Central memory CD8-positive, alpha-beta T cell (primary cell): ENCODE results near the gene CACNG6.

Experiments
- ATAC-seq: fragments of 150-1000 bp; cut with Tn5 transposase; replicated peaks from 2 replicates; pipeline ENCODE4 v1.10.0; 2022; ENCODE audit warnings: mild to moderate bottlenecking, moderate FRiP score, moderate number of reproducible peaks; ENCODE audit not compliant: poor library complexity, severe bottlenecking; ENCODE audit errors: extremely low read depth
- DNase-seq, 2 donors: peaks; one replicate each; pipeline ENCODE4 v3.0.0; 2021; ENCODE audit warnings: low spot score in 2 of 2
- H3K27ac Mint-ChIP-seq: one replicate; pipeline ENCODE4 v1.8.0; 2022; ENCODE audit warnings: low read depth, mild to moderate bottlenecking, moderate library complexity, mixed read lengths
- H3K27me3 Mint-ChIP-seq: one replicate; pipeline ENCODE4 v1.8.0; 2022; ENCODE audit warnings: mixed read lengths
- H3K36me3 Mint-ChIP-seq: one replicate; pipeline ENCODE4 v1.8.0; 2022; ENCODE audit warnings: mild to moderate bottlenecking, moderate library complexity, mixed read lengths; ENCODE audit not compliant: insufficient read depth
- H3K4me1 Mint-ChIP-seq: one replicate; pipeline ENCODE4 v1.8.0; 2022; ENCODE audit warnings: mixed read lengths
- H3K4me3 Mint-ChIP-seq: one replicate; pipeline ENCODE4 v1.8.0; 2022; ENCODE audit warnings: mild to moderate bottlenecking, moderate library complexity, mixed read lengths
- H3K9me3 Mint-ChIP-seq: one replicate; pipeline ENCODE4 v1.8.0; 2022; ENCODE audit warnings: mixed read lengths

The CACNG6 gene

DNA sequence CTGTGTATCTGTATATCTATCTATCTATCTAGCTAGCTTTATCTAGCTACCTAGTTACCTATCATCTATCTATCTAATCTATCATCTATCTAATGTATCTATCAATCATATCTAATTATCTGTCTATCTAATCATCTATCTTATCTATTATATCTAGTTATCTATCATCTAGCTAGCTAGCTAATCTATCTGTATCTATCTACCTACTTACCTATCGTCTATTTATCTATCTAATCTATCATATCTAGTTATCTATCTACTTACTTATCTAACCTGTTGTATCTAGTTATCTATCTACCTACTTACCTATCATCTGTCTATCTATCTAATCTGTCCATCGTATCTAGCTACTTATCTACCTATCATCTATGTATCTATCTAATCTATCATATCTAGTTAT lies 54.3 kb downstream of the CACNG6 start:
- Mint-ChIP-seq H3K4me3 (no peak overlapping the region), H3K36me3 (no peaks in the 10 kb centered on the region), H3K27ac (no peak overlapping the region), H3K27me3 (peaks cover 33% of the 10 kb centered on the region), H3K9me3 (no peaks in the 10 kb centered on the region), H3K4me1 (no peaks in the 10 kb centered on the region)
- DNase-seq (no peak), ATAC-seq (no peak)

- DNase-seq (no peak), ATAC-seq (no peak)
- peaks cover 25% of the 10 kb centered on the region for H3K27me3 Mint-ChIP-seq
- H3K27ac Mint-ChIP-seq, result no peak overlapping the region
- no peak overlapping the region for H3K4me3 Mint-ChIP-seq
- no peaks in the 10 kb centered on the region for H3K36me3 Mint-ChIP-seq
- no peaks in the 10 kb centered on the region for H3K4me1 Mint-ChIP-seq
- no peaks in the 10 kb centered on the region for H3K9me3 Mint-ChIP-seq
Measured at GRCh38 chr19:54047616-54048015, 56.2 kb downstream of the CACNG6 start.
